ENCODE measurements around the gene ORAI3. TPM values are rescaled to one million over a fixed set of nuclear protein-coding genes. Genes with fewer than 3 reads are reported as not detected.

Gene ORAI3
- total RNA-seq, 1 experiment from 2014 or later = 26.9 TPM

DNA sequence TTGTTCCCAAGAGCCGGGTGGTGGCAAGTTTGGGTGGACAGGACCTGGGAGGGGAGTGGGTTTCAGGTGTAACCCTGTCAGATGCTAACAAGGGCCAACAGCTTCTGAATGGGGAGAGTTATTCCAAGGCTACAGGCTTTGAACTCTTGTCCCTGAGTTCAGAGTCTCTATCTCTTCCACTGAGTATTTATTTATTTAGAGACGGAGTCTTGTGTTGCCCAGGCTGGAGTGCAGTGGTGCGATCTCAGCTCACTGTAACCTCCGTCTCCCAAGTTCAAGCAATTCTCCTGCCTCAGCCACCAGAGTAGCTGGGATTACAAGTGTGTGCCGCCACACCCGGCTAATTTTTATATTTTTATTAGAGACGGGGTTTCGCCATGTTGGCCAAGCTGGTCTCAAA is 6.1 kb downstream of the ORAI3 start:
- peaks cover 46% of the 10 kb centered on the region for H3K4me1 ChIP-seq (ENCODE audit: control insufficient read depth, insufficient read depth, low read length)
- no peak overlapping the region for H3K4me3 ChIP-seq (ENCODE audit: low read depth in 2 of 2, low read length in 2 of 2)
- TF ChIP-seq TCF7L2 (IDR thresholded peaks at IDR 0.05; ENCODE audit: low read depth, low read length) (no peak), POLR2AphosphoS5 (IDR thresholded peaks at IDR 0.05; ENCODE audit: low read depth, low read length) (no peak), SIN3A (IDR thresholded peaks at IDR 0.05; ENCODE audit: borderline replicate concordance, insufficient read depth, low read depth, low read length) (no peak)
- TF ChIP-seq, protein P1, sequence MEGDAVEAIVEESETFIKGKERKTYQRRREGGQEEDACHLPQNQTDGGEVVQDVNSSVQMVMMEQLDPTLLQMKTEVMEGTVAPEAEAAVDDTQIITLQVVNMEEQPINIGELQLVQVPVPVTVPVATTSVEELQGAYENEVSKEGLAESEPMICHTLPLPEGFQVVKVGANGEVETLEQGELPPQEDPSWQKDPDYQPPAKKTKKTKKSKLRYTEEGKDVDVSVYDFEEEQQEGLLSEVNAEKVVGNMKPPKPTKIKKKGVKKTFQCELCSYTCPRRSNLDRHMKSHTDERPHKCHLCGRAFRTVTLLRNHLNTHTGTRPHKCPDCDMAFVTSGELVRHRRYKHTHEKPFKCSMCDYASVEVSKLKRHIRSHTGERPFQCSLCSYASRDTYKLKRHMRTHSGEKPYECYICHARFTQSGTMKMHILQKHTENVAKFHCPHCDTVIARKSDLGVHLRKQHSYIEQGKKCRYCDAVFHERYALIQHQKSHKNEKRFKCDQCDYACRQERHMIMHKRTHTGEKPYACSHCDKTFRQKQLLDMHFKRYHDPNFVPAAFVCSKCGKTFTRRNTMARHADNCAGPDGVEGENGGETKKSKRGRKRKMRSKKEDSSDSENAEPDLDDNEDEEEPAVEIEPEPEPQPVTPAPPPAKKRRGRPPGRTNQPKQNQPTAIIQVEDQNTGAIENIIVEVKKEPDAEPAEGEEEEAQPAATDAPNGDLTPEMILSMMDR (IDR thresholded peaks at IDR 0.05) = no peak
- TF ChIP-seq, protein P2, sequence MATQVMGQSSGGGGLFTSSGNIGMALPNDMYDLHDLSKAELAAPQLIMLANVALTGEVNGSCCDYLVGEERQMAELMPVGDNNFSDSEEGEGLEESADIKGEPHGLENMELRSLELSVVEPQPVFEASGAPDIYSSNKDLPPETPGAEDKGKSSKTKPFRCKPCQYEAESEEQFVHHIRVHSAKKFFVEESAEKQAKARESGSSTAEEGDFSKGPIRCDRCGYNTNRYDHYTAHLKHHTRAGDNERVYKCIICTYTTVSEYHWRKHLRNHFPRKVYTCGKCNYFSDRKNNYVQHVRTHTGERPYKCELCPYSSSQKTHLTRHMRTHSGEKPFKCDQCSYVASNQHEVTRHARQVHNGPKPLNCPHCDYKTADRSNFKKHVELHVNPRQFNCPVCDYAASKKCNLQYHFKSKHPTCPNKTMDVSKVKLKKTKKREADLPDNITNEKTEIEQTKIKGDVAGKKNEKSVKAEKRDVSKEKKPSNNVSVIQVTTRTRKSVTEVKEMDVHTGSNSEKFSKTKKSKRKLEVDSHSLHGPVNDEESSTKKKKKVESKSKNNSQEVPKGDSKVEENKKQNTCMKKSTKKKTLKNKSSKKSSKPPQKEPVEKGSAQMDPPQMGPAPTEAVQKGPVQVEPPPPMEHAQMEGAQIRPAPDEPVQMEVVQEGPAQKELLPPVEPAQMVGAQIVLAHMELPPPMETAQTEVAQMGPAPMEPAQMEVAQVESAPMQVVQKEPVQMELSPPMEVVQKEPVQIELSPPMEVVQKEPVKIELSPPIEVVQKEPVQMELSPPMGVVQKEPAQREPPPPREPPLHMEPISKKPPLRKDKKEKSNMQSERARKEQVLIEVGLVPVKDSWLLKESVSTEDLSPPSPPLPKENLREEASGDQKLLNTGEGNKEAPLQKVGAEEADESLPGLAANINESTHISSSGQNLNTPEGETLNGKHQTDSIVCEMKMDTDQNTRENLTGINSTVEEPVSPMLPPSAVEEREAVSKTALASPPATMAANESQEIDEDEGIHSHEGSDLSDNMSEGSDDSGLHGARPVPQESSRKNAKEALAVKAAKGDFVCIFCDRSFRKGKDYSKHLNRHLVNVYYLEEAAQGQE (IDR thresholded peaks at IDR 0.05; ENCODE audit: insufficient read depth in 1 of 2, low read depth in 2 of 2, low read length in 1 of 2) = no peak
- no peaks in the 10 kb centered on the region for H3K9me3 ChIP-seq (ENCODE audit: control insufficient read depth, insufficient read depth, low read depth, low read length)
- no TSS peak for BruUV-seq (replicated peaks)
- intact Hi-C loops (cut with micrococcal nuclease; ENCODE audit: unreplicated experiment) = loop anchor here (5.0 kb wide), 1 partner anchor 142 kb away; no protein-coding TSS in a partner anchor
- no peaks in the 10 kb centered on the region for H3K27me3 ChIP-seq (ENCODE audit: control insufficient read depth, insufficient read depth, low read length)
- peaks cover 4% of the 10 kb centered on the region for H3K36me3 ChIP-seq (ENCODE audit: control insufficient read depth, insufficient read depth, low read length)
- no peak for ATAC-seq
- ChIA-PET CTCF (interaction anchor here (1.7 kb wide), 1 partner anchor 28 kb away, joined by 4 read pairs; no protein-coding TSS in a partner anchor), POLR2A (no interaction called here)
- no peak overlapping the region for H3K27ac ChIP-seq (ENCODE audit: low read length)
- DNase-seq (ENCODE audit: low read depth, low spot score) = no peak
- in situ Hi-C loops (cut with HindIII; ENCODE audit: low pct_unique_long_range_greater_than_20kb, low sequenced_read_pairs) = no loop called here

DNA sequence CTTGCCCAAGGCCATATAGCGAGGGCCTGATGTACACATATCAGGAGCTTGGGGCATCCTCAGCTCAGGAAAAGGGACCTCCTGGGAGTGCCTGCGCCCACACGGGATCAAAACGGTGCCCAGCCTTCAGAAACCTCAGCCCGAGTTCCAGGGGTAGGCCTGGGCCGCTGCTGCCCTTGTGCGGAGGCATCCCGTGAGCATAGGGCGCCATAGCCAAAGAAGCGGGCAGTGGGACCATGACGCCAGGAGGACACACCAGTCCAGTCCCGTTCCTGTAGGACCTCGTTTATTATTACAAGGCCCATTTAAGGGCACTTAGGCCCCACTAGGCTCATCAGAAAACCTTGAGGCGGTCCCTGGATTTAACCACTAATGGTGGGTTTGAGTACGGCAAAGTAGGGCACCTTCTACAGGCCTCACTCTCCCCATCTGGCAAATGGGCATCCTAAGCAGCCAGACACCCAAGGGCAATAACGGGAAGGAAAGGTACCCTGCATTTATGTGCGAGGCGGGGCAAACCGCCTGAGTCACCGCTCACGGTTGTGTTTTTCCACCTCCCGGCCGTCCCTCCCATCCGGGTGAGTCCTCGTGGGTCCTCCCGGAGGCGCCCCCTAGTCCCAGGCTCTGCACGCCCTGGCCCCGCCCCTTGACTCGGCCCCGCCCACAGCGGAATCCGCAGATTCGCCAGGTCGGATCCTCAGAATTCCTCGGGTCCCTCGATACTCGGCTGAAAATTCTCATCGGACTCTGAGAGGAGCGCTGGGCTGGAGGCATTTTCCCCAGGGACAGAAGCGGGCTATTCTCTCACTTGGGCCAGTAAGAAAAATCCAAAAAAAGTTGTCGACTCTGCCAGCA is 8.0 kb downstream of the ORAI3 start:
- TF ChIP-seq, protein P1 (IDR thresholded peaks at IDR 0.05) = peak; percentile 65; the same call in 1 of the 2 replicates
- TF ChIP-seq TCF7L2 (IDR thresholded peaks at IDR 0.05; ENCODE audit: low read depth, low read length) (no peak), SIN3A (IDR thresholded peaks at IDR 0.05; ENCODE audit: borderline replicate concordance, insufficient read depth, low read depth, low read length) (0 out of 2 replicates have a peak, but pooled peaks have one; percentile 27), POLR2AphosphoS5 (IDR thresholded peaks at IDR 0.05; ENCODE audit: low read depth, low read length) (peak; percentile 33; the same call in 1 of the 2 replicates)
- TF ChIP-seq, protein P2 (IDR thresholded peaks at IDR 0.05; ENCODE audit: insufficient read depth in 1 of 2, low read depth in 2 of 2, low read length in 1 of 2) = no peak
- ChIA-PET CTCF (no interaction called here), POLR2A (no interaction called here)
- Histone ChIP-seq H3K27ac (ENCODE audit: low read length) (peak overlapping the region; percentile 95), H3K27me3 (ENCODE audit: control insufficient read depth, insufficient read depth, low read length) (no peaks in the 10 kb centered on the region), H3K9me3 (ENCODE audit: control insufficient read depth, insufficient read depth, low read depth, low read length) (no peaks in the 10 kb centered on the region), H3K36me3 (ENCODE audit: control insufficient read depth, insufficient read depth, low read length) (peaks cover 17% of the 10 kb centered on the region), H3K4me3 (ENCODE audit: low read depth in 2 of 2, low read length in 2 of 2) (peak overlapping the region; percentile 80 to 97), H3K4me1 (ENCODE audit: control insufficient read depth, insufficient read depth, low read length) (peaks cover 28% of the 10 kb centered on the region)
- in situ Hi-C loops (cut with HindIII; ENCODE audit: low pct_unique_long_range_greater_than_20kb, low sequenced_read_pairs) = no loop called here
- ATAC-seq = peak; percentile 81
- DNase-seq (ENCODE audit: low read depth, low spot score) = no peak
- BruUV-seq (replicated peaks) = TSS peak; percentile 93
- intact Hi-C loops (cut with micrococcal nuclease; ENCODE audit: unreplicated experiment) = no loop called here

All from Panc1 (cell line).